Measurements from ENCODE around the gene CEP250.

Gene CEP250

DNA sequence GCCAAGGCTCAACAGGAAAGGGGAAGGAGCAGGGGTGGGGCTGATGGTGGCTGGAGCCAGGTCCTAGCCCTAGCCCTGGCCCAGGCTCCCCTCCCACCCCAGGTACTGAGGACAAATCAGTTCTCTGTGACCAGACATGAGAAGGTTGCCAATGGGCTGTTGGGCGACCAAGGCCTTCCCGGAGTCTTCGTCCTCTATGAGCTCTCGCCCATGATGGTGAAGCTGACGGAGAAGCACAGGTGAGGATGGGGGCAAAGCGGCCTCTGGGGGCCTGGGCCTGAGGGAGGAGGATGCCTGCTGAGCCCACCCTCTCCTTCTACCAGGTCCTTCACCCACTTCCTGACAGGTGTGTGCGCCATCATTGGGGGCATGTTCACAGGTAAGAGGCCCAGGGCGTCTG, 101.5 kb downstream of the CEP250 start:
- no peak for DNase-seq (ENCODE audit: extremely low spot score)
- POLR2A ChIA-PET: interaction anchor here (2.8 kb wide), 1 partner anchor 15 kb away, joined by 11 read pairs; the partner anchor contains the start of gene ERGIC3
- TF ChIP-seq TARDBP (IDR thresholded peaks at IDR 0.05) (no peak), SUZ12 (IDR thresholded peaks at IDR 0.05) (no peak), FOXA1 (IDR thresholded peaks at IDR 0.05) (no peak), BHLHE40 (IDR thresholded peaks at IDR 0.05; ENCODE audit: borderline replicate concordance) (no peak), HDGF (IDR thresholded peaks at IDR 0.05; ENCODE audit: borderline replicate concordance) (no peak), ARNT (IDR thresholded peaks at IDR 0.05) (no peak)
- CTCF ChIA-PET: no interaction called here

DNA sequence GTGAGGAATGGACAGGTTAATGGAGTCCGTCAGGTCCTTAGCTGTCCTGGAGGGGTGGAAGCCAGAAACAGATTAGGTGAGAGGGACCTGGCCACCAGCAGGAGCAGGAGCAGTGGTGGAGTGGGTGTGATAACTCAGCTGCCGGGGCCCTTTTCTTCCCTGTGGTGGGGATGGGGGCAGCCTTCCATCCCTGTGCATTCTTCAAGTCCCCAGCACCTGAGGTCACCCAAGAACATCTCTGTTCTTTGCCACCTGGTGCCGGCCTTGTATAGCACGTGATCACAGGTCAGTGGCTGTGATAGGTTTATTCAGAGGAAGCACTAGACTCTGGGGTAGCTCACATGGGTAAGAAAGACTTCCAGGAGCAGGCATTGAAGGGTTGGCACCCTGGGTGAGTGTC, 103.1 kb downstream of the CEP250 start:
- TF ChIP-seq BHLHE40 (IDR thresholded peaks at IDR 0.05; ENCODE audit: borderline replicate concordance): no peak
- no peak for TF ChIP-seq NFRKB (IDR thresholded peaks at IDR 0.05)
- no peak for TF ChIP-seq ZNF384 (IDR thresholded peaks at IDR 0.05)
- no peak for TF ChIP-seq SUZ12 (IDR thresholded peaks at IDR 0.05)
- no peak for TF ChIP-seq ELF4 (IDR thresholded peaks at IDR 0.05)
- TF ChIP-seq FOXM1 (IDR thresholded peaks at IDR 0.05; ENCODE audit: borderline replicate concordance): no peak
- no peak for TF ChIP-seq TARDBP (IDR thresholded peaks at IDR 0.05)
- TF ChIP-seq FOXA1 (IDR thresholded peaks at IDR 0.05): no peak
- no peak for TF ChIP-seq PKNOX1 (IDR thresholded peaks at IDR 0.05)
- no peak for TF ChIP-seq HDGF (IDR thresholded peaks at IDR 0.05; ENCODE audit: borderline replicate concordance)
- no peak for TF ChIP-seq LEF1 (IDR thresholded peaks at IDR 0.05; ENCODE audit: borderline replicate concordance)
- no peak for TF ChIP-seq SP1 (IDR thresholded peaks at IDR 0.05)
- no peak for TF ChIP-seq L3MBTL2 (conservative IDR thresholded peaks at IDR 0.05)
- no peak for TF ChIP-seq FOXK2 (IDR thresholded peaks at IDR 0.05)
- no peak for TF ChIP-seq CTBP1 (IDR thresholded peaks at IDR 0.05; ENCODE audit: borderline replicate concordance)
- TF ChIP-seq ARNT (IDR thresholded peaks at IDR 0.05): no peak
- POLR2A ChIA-PET: interaction anchor here (2.8 kb wide), 1 partner anchor 16 kb away, joined by 11 read pairs; the partner anchor contains the start of gene ERGIC3
- CTCF ChIA-PET: no interaction called here
- DNase-seq (ENCODE audit: extremely low spot score): no peak

- ChIA-PET POLR2A (interaction anchor here (0.8 to 2.8 kb wide), 2 partner anchors 17 to 60 kb away, joined by 3 to 11 read pairs; partner anchors contain the start of gene ERGIC3), CTCF (interaction anchor here (0.5 kb wide), 1 partner anchor 579 kb away, joined by 4 read pairs; no protein-coding TSS in a partner anchor)
- no peak for DNase-seq (ENCODE audit: extremely low spot score)
- TF ChIP-seq FOXM1 (IDR thresholded peaks at IDR 0.05; ENCODE audit: borderline replicate concordance) (no peak), FOXA1 (IDR thresholded peaks at IDR 0.05) (no peak), NFRKB (IDR thresholded peaks at IDR 0.05) (no peak), HDGF (IDR thresholded peaks at IDR 0.05; ENCODE audit: borderline replicate concordance) (no peak), CTBP1 (IDR thresholded peaks at IDR 0.05; ENCODE audit: borderline replicate concordance) (no peak), ELF4 (IDR thresholded peaks at IDR 0.05) (no peak), SUZ12 (IDR thresholded peaks at IDR 0.05) (no peak), FOXK2 (IDR thresholded peaks at IDR 0.05) (no peak), PKNOX1 (IDR thresholded peaks at IDR 0.05) (no peak), TARDBP (IDR thresholded peaks at IDR 0.05) (no peak)
These were observed 103.8 kb downstream of the CEP250 start for GRCh38 chr20:35559042-35559693.

DNA sequence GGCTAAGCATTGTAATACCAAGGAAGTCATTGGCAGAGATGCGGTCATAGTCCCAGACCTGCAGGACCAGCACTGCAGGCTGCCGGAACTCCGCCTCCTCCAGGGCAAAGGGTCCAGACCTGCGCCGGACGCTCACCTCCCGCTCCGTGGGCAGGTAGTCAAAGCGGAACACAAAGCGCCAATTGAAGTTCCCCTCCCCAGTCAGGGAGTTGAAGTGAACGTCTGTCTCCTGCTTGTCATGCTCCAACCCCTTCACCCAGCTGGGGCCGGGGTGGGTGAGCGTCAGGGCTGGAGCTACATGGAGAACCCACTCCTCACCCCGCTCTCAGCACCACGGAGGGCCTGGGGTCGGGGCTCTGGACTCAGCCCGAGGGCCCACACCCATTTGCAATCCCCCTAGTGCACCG, 104.7 kb downstream of the CEP250 start:
- DNase-seq (ENCODE audit: extremely low spot score): no peak
- TF ChIP-seq FOXK2 (IDR thresholded peaks at IDR 0.05) (no peak), ARNT (IDR thresholded peaks at IDR 0.05) (no peak), HDGF (IDR thresholded peaks at IDR 0.05; ENCODE audit: borderline replicate concordance) (no peak), NFRKB (IDR thresholded peaks at IDR 0.05) (no peak), ELF4 (IDR thresholded peaks at IDR 0.05) (no peak), SP1 (IDR thresholded peaks at IDR 0.05) (no peak), L3MBTL2 (conservative IDR thresholded peaks at IDR 0.05) (no peak), SUZ12 (IDR thresholded peaks at IDR 0.05) (no peak), BHLHE40 (IDR thresholded peaks at IDR 0.05; ENCODE audit: borderline replicate concordance) (no peak), LEF1 (IDR thresholded peaks at IDR 0.05; ENCODE audit: borderline replicate concordance) (no peak), CTBP1 (IDR thresholded peaks at IDR 0.05; ENCODE audit: borderline replicate concordance) (no peak), FOXM1 (IDR thresholded peaks at IDR 0.05; ENCODE audit: borderline replicate concordance) (no peak), PKNOX1 (IDR thresholded peaks at IDR 0.05) (no peak)
- POLR2A ChIA-PET: interaction anchor here (0.8 kb wide), 1 partner anchor 59 kb away, joined by 3 read pairs; no protein-coding TSS in a partner anchor
- CTCF ChIA-PET: no interaction called here

GRCh38 chr20:35560541-35560940, 105.1 kb downstream of the CEP250 start:
- no peak for DNase-seq (ENCODE audit: extremely low spot score)
- ChIA-PET POLR2A (no interaction called here), CTCF (no interaction called here)
- TF ChIP-seq FOXK2 (IDR thresholded peaks at IDR 0.05): no peak
- TF ChIP-seq ZNF384 (IDR thresholded peaks at IDR 0.05): no peak
- TF ChIP-seq ARNT (IDR thresholded peaks at IDR 0.05): no peak
- TF ChIP-seq PKNOX1 (IDR thresholded peaks at IDR 0.05): no peak
- TF ChIP-seq HDGF (IDR thresholded peaks at IDR 0.05; ENCODE audit: borderline replicate concordance): no peak
- no peak for TF ChIP-seq SUZ12 (IDR thresholded peaks at IDR 0.05)
- TF ChIP-seq L3MBTL2 (conservative IDR thresholded peaks at IDR 0.05): no peak
- no peak for TF ChIP-seq NFRKB (IDR thresholded peaks at IDR 0.05)
- TF ChIP-seq FOXM1 (IDR thresholded peaks at IDR 0.05; ENCODE audit: borderline replicate concordance): no peak
- no peak for TF ChIP-seq ELF4 (IDR thresholded peaks at IDR 0.05)
- TF ChIP-seq BHLHE40 (IDR thresholded peaks at IDR 0.05; ENCODE audit: borderline replicate concordance): no peak
- TF ChIP-seq SP1 (IDR thresholded peaks at IDR 0.05): no peak
- TF ChIP-seq CTBP1 (IDR thresholded peaks at IDR 0.05; ENCODE audit: borderline replicate concordance): no peak
- no peak for TF ChIP-seq TARDBP (IDR thresholded peaks at IDR 0.05)
